Measurements from ENCODE around the gene PC.

- peak; percentile 95 to 97 for TF ChIP-seq POLR2A (IDR thresholded peaks at IDR 0.05)
- TF ChIP-seq, protein P1, sequence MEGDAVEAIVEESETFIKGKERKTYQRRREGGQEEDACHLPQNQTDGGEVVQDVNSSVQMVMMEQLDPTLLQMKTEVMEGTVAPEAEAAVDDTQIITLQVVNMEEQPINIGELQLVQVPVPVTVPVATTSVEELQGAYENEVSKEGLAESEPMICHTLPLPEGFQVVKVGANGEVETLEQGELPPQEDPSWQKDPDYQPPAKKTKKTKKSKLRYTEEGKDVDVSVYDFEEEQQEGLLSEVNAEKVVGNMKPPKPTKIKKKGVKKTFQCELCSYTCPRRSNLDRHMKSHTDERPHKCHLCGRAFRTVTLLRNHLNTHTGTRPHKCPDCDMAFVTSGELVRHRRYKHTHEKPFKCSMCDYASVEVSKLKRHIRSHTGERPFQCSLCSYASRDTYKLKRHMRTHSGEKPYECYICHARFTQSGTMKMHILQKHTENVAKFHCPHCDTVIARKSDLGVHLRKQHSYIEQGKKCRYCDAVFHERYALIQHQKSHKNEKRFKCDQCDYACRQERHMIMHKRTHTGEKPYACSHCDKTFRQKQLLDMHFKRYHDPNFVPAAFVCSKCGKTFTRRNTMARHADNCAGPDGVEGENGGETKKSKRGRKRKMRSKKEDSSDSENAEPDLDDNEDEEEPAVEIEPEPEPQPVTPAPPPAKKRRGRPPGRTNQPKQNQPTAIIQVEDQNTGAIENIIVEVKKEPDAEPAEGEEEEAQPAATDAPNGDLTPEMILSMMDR (IDR thresholded peaks at IDR 0.05), result no peak
These were observed at the start of gene PC for GRCh38 chr11:66958232-66958955.
